GM18520 (cell line): ENCODE results near the gene TEX29.

ENCODE experiments used
- ATAC-seq: cut with Tn5 transposase; IDR thresholded peaks from one replicate; pipeline ENCODE4 v1.9.1; 2021; ENCODE audit not compliant: unreplicated experiment

TEX29 gene

DNA sequence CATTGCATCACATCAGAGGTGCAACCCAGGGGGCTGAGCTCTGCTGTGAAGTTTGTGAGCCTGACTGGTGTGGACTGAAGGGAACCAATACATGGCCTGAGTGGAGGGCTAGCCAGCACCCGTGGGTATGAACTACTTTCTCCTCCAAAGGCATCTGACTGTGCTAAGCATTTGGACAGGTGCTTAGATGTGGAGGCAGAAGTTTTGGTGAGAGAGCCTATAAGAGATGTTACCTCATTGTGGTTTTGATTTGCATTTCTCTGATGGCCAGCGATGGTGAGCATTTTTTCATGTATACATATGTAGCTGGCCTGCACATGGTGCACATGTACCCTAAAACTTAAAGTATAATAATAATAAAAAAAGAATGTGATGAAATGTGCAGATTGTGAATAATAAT, 46.9 kb downstream of the TEX29 start:
- ATAC-seq: no peak

DNA sequence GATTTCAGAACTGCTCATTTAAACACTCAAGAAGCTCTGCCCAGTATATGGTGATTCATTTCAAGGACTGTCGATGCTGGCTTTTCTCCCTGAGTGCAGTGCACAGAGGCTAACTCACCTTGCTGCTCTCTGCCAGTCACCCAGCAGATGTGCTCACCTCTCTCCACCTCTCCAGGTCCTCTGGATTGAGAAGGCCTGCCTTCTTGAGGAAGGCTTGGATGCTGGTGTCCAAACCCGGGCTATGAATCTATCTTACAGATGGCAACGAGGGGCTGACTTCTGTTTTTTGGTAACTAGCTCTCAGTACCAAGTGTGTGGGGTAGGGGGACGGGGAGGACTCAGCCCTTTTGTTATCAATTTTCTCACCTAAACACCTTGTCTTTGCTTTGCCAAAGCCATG, 47.6 kb downstream of the TEX29 start:
- no peak for ATAC-seq

DNA sequence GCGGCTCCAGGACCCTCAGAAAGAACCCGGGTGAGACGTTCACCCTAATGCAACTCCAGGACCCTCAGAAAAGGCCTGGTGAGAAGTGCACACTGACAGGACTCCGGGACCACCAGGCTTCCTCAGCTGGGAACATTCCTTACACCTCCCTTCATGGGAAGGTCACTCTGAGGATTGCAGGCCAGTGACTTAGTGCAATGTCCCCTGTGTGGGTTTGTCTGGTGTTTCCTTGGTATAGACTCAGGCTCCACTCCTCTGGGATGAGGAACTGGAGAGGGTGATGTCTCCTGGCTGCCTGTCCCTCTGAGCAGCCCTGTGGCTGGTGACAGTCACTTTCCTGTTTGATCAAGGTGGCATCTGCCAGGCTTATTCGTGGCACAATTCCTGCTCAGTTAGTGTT, 49.7 kb downstream of the TEX29 start:
- no peak for ATAC-seq

DNA sequence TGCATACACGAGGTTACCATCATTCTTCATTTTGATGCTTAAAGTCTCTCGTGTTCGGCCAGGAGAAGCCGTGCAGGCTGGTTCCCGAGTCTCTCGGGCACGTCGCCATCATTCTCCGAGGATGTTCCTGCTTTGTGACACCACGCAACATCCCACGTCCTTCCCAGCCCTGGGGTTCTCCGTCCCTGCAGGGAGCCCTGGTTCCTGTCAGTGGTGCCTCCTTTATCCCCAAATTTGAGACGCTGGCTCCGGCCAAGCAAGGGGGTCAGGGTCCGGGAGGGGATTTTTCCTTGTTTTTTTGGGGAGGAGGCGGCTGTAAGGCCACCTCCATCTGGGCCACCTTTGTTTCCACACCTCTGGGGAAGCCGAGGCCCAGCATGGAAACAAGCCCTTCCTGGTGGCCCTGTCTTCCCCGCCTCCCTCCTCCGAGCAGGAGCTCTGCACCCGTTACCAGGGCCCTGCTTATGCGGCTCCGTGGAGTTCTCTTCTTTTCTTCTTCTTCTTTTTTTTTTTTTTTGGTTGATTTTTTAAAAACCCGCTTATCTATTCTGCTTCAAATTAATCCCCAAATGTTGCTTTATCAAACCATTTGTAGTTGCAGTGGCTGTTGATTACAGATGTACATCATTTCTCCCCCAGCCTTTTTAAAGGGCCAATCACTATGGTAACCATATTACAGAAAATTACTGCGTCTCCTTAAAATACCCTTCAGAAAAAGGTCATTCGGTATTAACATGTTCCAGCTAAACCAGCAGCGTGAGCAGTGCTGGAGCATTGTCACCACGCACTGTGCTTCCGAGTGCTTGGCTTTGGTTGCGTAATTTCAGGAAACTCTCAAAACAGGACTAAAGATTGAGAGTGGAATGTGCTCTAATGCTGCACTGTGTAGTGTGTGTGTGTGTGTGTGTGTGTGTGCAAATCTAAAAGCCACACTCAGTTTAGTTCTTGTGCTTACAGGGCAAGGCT, 50.4 kb downstream of the TEX29 start:
- ATAC-seq: no peak

DNA sequence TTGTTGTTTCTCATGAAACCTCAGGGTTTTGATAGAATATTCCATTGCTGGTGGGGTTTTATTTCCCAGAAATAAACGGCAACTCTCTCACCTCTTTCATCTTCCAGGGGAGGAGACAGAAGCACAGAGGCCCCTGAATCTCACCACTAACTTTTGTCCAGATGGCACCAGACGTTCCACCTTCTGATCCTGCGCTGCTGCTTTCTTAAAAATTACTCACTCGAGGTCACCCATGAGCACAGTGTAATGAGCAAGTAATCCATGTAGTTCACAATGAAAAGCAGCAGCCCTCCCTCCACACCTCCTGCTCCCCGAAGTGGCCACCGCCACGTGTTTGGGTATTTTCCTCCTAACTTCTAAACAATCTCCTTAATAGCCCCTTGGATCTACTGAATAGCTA, 51.3 kb downstream of the TEX29 start:
- no peak for ATAC-seq

DNA sequence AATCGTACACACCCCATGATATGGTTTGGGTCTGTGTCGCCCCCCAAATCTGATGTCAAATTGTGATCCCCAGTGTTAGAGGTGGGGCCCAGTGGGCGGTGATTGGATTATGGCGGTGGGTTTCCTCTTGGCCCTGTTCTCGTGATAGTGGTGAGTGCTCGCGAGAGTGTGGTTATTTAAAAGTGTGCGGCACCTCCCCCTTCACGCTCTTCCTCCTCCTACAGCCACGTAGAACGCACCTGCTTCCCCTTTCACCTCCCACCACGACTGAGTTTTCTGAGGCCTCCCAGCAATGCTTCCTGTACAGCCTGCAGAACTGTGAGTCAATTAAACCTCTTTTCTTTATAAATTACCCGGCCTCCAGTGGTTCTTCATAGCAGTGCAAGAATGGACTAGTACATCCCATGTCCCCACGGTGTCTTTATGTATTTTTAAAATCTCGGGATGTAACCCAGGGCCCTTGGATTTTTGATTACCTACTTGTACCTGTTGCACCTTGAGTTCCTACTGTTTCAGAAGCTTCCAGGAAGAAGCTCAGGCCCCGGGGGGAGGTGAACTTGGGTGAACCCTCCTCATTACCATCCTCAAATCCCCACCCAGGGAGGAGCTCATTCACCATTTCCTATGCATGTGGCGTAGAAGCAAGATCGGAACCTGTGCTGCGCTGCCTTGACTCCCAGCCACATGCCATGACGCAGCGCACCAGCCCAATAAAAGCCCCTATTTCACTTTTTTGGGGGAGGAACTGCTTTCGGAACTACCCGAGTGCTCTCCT, 52.4 kb downstream of the TEX29 start:
- no peak for ATAC-seq

DNA sequence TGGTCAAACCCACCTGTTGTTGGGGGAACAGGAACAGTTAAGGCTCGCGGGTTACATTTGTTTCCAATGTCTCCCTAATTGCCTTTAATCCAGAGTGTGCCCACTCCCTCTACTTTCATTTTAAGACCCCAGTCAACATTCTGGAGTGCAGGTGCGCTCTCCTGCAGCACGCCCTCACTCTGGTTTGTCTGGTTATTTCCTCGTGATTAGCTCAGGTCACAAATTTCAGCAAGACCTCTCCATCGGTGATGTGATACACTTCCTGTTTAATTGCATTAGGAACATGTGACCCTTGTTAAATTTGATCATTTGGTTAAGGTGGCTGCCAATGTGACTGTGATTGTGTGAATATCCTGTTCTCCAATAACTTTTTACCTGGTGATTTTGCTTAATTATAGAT, 53.0 kb downstream of the TEX29 start:
- ATAC-seq: no peak

DNA sequence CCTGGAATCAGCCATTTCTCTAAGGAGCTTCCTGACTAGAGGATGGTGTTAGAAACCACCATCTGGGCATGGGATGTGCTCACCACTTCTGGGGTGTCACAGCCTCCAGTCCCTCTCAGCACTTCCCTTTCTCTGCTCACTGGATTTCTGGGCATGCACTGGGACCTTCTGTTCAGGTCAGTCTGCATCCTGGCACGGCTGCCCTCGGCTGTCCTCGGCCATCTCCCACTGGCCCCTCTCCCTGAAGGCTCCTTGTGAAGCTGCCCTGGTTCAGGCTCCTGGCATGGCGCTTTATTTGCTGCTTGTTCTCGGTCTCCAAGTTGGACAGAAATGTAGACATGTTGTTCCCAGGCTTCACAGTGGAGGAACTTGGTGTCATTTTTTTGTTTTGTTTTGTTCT, 60.0 kb downstream of the TEX29 start:
- ATAC-seq: no peak

DNA sequence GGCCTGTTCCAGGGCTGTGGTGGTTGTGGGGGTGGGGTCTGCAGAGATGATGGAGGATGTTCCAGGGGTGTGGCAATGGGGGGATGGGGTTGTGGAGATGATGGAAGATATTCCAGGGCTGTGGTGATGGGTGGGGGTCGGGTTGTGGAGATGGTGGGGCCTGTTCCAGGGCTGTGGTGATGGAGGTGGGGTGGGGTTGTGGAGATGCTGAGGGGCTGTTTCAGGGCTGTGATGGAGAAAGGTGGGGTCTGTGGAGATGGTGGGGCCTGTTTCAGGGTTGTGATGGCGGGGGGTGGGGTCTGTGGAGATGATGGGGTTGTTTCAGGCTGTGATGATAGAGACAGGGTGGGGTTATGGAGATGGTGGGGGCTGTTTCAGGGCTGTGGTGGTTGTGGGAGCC, 62.0 kb downstream of the TEX29 start:
- no peak for ATAC-seq

DNA sequence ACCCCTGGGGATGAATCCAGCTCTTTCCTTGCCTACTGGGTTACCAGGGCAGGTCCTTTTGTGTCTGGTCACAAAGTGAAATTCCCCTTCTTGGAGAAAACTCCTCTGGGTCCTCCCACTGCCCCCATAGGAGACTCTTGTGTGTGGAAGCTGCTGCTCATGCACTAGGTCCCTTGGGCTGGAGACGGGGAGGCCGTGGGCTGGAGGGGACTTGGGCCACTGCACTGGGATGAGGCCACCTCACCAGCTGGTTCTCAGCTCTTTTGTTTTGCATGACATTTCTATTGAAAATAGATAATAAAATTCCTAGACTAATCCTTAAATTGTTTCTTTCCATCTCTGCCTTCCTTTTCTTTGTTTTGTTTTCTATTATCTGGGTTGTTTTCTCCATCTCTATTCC, 62.4 kb downstream of the TEX29 start:
- ATAC-seq: no peak

DNA sequence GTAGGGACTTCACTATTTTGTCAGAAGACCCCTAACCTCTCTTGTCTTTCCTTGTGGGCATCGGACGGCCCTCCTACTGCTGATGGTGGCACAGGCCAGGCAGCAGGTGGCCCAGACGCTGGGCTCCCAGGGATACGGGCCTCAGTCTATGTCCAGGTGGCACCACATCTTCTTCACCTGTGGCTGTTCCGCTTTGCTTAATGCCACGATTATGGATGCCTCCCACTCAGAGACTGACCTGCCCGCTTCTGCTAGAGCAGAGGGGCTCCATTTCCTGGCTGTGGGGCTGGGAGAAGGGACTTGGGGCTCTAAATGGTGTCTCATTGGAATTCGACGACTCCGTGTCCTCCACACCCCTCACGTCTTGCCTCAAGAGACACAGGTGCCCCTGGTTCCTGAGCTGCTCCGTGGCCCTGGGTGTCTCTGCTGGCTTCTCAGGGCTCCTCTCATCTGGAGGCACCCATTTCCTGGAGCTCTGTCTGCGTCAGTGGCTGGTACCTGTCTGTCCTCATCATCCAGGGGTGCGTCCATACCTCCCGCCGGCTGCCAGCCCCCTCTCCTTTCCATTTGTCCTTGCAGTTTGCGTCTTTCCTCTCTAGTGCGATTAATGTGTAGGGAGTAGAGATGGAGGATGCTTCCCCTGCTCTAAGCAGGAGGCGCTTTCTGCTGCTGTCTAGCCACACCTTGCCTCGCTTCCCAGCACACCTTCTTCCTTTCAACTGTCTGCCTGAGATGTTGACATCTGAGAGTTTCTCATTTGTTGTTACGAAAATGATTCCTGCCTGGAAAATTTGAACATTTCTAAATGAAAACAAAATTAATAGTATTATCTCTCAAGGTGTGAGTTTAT, 63.4 kb downstream of the TEX29 start:
- ATAC-seq: no peak

DNA sequence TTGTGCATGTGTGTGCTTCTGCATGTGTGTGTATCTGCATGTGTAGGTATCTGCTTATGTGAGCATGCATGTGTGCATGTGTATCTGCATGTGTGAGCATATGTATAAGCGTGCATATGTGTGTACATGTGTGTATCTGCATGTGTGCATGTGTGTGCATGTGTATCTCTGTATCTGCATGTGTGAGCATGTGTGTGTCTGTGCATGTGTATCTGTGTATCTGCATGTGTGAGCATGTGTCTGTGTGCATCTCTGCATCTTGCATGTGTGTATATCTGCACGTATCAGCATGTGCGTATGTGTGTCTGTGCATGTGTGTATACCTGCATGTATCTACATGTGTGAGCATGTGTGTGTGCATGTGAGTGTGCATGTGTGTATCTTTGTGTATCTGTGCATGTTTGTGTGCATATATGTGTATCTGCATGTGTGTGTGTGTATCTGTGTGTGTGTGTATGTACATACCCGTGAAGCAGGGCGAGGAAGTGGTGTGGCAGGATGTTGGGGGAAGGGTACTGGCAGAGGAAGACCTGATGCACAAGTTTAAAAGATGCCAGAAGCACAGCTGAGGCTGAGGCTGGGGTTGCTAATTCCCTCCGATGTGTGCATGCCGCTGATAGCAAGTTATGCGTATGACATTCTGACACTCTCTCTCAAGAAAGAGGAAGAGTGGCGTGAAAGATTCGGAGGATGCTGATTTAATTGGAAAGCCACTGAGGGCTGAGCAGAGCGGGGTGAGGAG, 64.2 kb downstream of the TEX29 start:
- ATAC-seq: no peak

DNA sequence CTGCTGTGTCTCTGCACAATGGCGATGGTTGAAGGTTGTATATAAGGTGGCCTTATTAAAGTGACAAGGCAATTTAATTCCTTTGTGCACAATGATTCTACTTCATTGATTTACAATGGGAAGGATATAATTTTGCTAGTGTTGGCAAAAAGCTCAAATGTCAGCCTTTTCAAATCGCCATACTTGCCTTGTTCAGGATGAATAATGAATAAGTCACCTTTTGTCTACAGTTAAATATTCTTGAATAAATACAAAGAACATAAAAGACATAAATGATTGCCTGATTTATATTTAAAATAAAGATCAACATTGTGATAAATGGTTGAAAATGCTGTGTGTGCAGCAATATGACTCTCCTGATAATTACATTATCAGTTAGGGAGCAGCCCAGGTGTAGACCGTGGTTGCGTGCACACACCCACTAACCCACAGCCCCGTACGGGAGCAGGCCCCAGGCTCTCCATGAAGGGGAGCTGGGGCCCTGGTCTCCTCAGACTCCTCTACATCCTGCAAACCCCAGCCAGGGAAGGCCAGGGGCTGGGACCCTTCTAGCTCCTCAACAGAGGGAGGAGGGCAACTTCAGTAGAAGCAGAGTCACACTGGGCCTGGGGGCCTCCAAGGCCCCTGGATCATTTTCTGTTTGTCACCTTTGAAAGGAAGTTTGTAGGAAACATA, 64.9 kb downstream of the TEX29 start:
- ATAC-seq: no peak

DNA sequence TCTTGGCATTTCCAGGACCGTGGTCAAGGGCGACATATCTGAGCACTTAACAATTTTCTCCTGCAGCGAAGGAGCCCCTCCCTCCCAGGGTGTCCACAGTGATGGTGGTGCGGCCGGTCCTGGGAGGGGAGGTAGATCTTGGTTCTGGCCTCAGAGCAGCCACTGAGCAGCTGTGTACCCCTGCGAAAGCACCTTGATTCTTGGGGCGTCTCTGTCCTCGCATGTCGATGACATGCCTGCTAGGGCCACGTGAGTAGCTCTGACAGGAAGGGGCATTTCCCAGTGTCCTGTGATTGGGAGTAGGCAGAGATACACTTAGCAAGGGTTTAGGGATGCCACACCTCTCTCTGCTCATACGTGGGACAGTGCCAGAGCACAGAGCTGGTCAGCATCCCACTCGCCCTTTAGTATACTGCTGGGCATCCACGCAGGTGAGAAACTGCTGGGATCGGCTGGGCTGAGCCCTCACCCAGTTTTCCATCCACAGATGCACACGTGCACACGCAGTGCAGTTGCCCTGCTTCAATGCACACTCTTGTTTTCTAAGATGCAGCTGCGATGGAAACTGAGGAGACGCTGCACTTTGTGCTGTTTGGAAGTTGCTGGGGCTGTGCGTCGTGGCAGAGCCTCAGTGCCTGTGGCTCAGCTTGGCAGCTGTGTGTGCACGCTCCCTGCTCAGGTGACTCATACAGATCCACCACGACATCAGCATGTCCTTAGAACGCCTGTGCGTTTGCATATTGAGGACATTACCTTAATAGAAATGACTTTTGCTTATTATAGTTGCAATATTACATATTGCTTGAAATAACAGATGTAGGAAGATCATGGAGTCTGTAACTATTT, 66.8 kb downstream of the TEX29 start:
- no peak for ATAC-seq

DNA sequence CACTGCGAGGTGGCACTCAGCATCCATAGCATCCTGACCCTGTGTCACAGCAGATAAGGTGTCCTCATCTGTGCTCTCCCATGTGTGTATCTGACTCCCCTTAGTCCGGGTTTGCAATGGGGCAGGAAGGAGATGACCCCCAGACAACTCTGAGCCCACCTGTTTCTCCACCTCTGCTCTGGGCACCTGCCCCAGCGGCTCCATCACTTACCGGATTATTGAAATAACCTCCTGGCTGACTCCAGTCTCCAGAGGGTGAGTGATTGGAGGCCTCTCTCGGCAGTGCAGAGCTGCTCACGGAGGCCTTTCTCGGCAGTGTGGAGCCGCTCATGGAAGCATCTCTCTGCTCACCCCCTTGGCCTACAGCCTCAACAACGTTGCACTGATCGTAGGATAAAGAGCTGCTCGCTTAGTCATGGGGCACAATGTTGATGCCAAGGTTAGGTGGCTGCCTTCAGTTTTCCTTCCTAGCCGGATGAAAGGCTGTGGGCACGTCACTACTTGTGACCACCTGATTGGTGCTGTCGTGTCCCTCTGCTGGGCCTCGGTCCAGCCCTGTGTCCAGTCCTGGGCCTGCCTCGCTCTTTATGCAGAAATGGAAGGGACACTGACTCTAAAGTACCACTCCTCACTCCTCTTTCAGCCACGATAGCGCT, 67.6 kb downstream of the TEX29 start:
- no peak for ATAC-seq

DNA sequence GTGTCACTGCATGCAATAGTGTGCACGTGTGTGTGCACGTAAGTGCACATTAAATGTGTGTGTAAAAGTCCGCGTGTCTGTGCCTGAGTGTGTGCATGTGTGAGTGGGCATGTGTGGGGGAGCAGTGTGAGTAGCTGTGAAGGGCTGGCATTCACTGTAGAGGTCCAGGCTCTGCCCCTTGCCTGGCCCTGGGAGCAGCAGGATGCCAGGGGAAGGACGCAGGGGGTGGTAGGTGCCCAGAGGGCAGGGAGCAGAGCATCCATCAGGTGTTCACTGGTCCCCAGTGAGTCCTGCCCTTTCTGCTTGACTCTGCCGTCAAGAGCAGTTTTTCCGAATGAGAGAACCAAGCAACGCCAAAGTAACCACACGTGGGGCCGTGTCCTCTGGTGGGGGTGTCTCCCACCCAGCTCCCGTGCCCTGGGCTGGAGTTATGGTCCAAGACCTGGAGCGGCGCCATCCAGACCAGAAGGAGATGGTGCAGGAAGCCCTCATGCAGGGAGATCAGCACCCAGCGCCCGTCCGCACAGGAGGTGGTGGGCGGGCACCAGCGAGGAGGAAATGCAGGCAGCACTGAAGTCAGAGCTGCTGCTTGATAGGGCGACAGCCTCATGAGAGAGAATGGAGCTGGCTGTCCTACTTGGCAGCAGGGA, 68.5 kb downstream of the TEX29 start:
- no peak for ATAC-seq

DNA sequence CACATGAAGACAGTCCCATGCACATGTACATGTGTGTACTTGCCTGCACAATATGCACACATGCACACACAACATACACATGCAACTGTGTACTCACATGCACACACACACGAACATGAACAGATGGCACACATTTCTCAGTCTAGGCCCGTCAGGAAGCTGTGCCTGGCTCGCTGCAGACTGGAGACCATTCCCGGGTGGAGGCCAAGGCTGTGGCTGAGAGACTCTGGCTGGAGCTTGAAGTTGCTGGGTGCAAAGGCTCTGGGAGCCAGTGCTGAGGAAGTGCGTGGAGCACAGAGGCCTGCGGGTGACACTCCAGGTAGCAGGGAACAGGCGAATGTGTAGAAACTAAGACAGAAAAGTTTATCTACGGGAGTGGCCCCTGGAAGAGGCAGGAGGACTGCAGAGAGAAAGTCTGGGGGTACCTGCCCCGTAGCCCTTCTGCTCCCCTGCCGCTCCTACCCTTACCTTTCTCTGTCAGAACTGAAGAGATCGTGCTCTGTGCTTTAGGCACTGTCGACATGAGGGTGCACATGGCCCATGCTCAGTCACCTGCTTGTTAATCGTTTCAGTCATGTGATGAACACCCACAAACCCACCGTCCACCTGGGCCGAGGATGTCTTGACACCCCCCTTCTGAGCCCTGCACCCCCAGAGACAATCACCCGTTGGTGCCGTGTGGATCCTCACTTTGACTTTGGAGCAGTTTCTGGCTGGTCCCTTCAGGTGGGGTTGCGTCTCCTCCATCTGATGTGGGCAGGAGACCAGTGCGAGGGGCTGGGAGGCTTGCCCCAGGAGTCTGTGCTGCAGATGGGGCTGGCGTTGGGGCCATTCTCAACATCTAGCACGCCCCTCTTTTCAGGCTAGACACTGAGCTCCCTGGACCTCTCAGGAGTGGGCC, 69.4 kb downstream of the TEX29 start:
- no peak for ATAC-seq
